Measurements from ENCODE around the gene ZNF276.
"Not testable (repeated sequence)": the region's sequence is repeated elsewhere in the genome, so short reads cannot be mapped to it uniquely, and the experiment has no call there.

The ZNF276 gene

DNA sequence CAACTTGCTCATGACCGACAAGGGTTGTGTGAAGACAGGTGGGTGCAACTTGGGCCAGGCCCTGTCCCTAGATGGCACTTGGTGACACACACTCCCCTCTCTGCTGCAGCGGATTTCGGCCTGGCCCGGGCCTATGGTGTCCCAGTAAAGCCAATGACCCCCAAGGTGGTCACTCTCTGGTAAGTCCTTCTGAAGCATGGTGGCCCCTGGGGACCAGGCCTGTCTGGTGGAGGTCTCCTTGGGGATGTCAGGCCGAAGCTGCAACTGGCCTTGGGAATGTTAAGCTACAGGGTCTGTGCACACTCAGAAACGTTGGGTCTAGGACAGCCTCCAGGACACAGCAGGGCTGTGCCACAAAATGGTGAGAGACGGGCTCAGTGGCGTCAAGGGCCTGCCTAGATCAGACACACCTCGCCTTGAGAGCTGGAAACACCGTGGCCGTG lies 28.0 kb upstream of the ZNF276 start:
- peaks cover 2% of the 10 kb centered on the region for H3K79me2 ChIP-seq (ENCODE audit: low read length)
- no peaks in the 10 kb centered on the region for H4K20me1 ChIP-seq (ENCODE audit: insufficient read depth, low read length)
- no peak for TF ChIP-seq EZH2phosphoT487 (IDR thresholded peaks at IDR 0.05; ENCODE audit: low read length)
- no peak overlapping the region for H3K27ac ChIP-seq (ENCODE audit: low read length)
- H3K4me1 ChIP-seq (ENCODE audit: low read length) = no peaks in the 10 kb centered on the region
- H3K27me3 ChIP-seq (replicated peaks; ENCODE audit: insufficient read depth, low read length) = no peaks in the 10 kb centered on the region
- H2AFZ ChIP-seq (ENCODE audit: low read length) = no peak overlapping the region
- no peak overlapping the region for H3K4me3 ChIP-seq (ENCODE audit: low read length)
- no peak for DNase-seq
- no peaks in the 10 kb centered on the region for H3K9me3 ChIP-seq (replicated peaks; ENCODE audit: insufficient read depth, low read length)
- H3K4me2 ChIP-seq (ENCODE audit: low read depth, low read length) = no peak overlapping the region
- H3K9me2 ChIP-seq (replicated peaks; ENCODE audit: insufficient read depth, low read length) = no peaks in the 10 kb centered on the region
- no peaks in the 10 kb centered on the region for H3F3A ChIP-seq (ENCODE audit: insufficient read depth, low read length)
- H3K9ac ChIP-seq (ENCODE audit: low read length) = no peak overlapping the region
- H3K36me3 ChIP-seq (replicated peaks; ENCODE audit: insufficient read depth, low read length) = no peaks in the 10 kb centered on the region

- no peak for DNase-seq
- Histone ChIP-seq H3K27me3 (replicated peaks; ENCODE audit: insufficient read depth, low read length) (no peaks in the 10 kb centered on the region), H3F3A (ENCODE audit: insufficient read depth, low read length) (no peaks in the 10 kb centered on the region), H3K9me3 (replicated peaks; ENCODE audit: insufficient read depth, low read length) (no peaks in the 10 kb centered on the region), H3K4me2 (ENCODE audit: low read depth, low read length) (no peak overlapping the region), H3K4me1 (ENCODE audit: low read length) (no peaks in the 10 kb centered on the region), H3K4me3 (ENCODE audit: low read length) (no peak overlapping the region), H3K36me3 (replicated peaks; ENCODE audit: insufficient read depth, low read length) (no peaks in the 10 kb centered on the region), H3K27ac (ENCODE audit: low read length) (no peak overlapping the region), H3K79me2 (ENCODE audit: low read length) (no peaks in the 10 kb centered on the region; the same call in 1 of the 2 replicates), H3K9ac (ENCODE audit: low read length) (no peak overlapping the region), H2AFZ (ENCODE audit: low read length) (no peak overlapping the region), H3K9me2 (replicated peaks; ENCODE audit: insufficient read depth, low read length) (no peaks in the 10 kb centered on the region), H4K20me1 (ENCODE audit: insufficient read depth, low read length) (no peaks in the 10 kb centered on the region)
- TF ChIP-seq EZH2 (optimal IDR thresholded peaks at IDR 0.05; ENCODE audit: low read depth, low read length) (no peak), EZH2phosphoT487 (IDR thresholded peaks at IDR 0.05; ENCODE audit: low read length) (no peak), CTCF (IDR thresholded peaks at IDR 0.05; ENCODE audit: low read length) (no peak)
Measured at GRCh38 chr16:89693931-89694783, 27.2 kb upstream of the ZNF276 start.

- H3K9me2 ChIP-seq (replicated peaks; ENCODE audit: insufficient read depth, low read length); H2AFZ ChIP-seq (ENCODE audit: low read length); H3K27ac ChIP-seq (ENCODE audit: low read length); H3K36me3 ChIP-seq (replicated peaks; ENCODE audit: insufficient read depth, low read length); H3F3A ChIP-seq (ENCODE audit: insufficient read depth, low read length); DNase-seq; H3K4me2 ChIP-seq (ENCODE audit: low read depth, low read length); H3K27me3 ChIP-seq (replicated peaks; ENCODE audit: insufficient read depth, low read length); H4K20me1 ChIP-seq (ENCODE audit: insufficient read depth, low read length); H3K79me2 ChIP-seq (ENCODE audit: low read length); H3K9me3 ChIP-seq (replicated peaks; ENCODE audit: insufficient read depth, low read length); H3K9ac ChIP-seq (ENCODE audit: low read length); H3K4me3 ChIP-seq (ENCODE audit: low read length); H3K4me1 ChIP-seq (ENCODE audit: low read length): not testable (repeated sequence)
Measured at GRCh38 chr16:89694784-89695085, 26.6 kb upstream of the ZNF276 start.

DNA sequence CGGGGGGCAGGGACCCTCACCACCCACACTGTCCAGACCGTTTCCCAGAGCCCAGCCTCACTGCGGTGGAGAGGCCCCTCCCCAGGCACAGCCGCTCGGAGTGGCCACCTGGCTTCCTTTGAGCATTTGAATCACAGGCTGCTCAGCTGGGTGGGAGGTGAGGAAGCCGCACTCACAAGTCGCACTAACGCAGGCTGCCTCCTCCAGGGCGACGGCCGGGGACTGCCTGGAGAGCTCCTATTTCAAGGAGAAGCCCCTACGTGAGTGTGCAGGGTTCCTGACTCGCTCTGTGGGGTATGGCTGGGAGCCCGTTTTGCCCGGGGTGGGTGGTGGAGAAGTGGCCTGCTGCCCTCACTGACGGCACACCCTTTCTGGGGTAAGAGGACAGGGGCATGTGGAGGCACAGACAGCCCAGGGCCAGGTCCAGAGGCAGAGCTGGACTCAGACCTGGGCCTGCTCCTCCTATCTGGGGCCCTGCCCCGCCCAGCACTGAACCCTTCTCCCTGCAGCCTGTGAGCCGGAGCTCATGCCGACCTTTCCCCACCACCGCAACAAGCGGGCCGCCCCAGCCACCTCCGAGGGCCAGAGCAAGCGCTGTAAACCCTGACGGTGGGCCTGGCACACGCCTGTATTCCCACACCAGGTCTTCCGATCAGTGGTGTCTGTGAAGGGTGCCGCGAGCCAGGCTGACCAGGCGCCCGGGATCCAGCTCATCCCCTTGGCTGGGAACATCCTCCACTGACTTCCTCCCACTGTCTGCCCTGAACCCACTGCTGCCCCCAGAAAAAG lies 26.1 kb upstream of the ZNF276 start:
- DNase-seq = no peak
- no peaks in the 10 kb centered on the region for H4K20me1 ChIP-seq (ENCODE audit: insufficient read depth, low read length)
- no peak overlapping the region for H3K4me3 ChIP-seq (ENCODE audit: low read length)
- H3K9me2 ChIP-seq (replicated peaks; ENCODE audit: insufficient read depth, low read length) = no peaks in the 10 kb centered on the region
- no peak for TF ChIP-seq EZH2phosphoT487 (IDR thresholded peaks at IDR 0.05; ENCODE audit: low read length)
- TF ChIP-seq CTCF (IDR thresholded peaks at IDR 0.05; ENCODE audit: low read length) = no peak
- TF ChIP-seq EZH2 (optimal IDR thresholded peaks at IDR 0.05; ENCODE audit: low read depth, low read length) = no peak
- H3K4me2 ChIP-seq (ENCODE audit: low read depth, low read length) = no peak overlapping the region
- H3K27ac ChIP-seq (ENCODE audit: low read length) = no peak overlapping the region
- no peaks in the 10 kb centered on the region for H3F3A ChIP-seq (ENCODE audit: insufficient read depth, low read length)
- H3K9ac ChIP-seq (ENCODE audit: low read length) = no peak overlapping the region
- H3K4me1 ChIP-seq (ENCODE audit: low read length) = 0 out of 2 replicates have a peak, but pooled peaks cover 3% of the 10 kb centered on the region
- no peaks in the 10 kb centered on the region for H3K27me3 ChIP-seq (replicated peaks; ENCODE audit: insufficient read depth, low read length)
- H3K79me2 ChIP-seq (ENCODE audit: low read length) = no peaks in the 10 kb centered on the region; the same call in 1 of the 2 replicates
- no peaks in the 10 kb centered on the region for H3K36me3 ChIP-seq (replicated peaks; ENCODE audit: insufficient read depth, low read length)
- no peaks in the 10 kb centered on the region for H3K9me3 ChIP-seq (replicated peaks; ENCODE audit: insufficient read depth, low read length)
- H2AFZ ChIP-seq (ENCODE audit: low read length) = no peak overlapping the region
